Keratinocyte (primary cell): ENCODE measurements around the gene TTLL4.

Experiments used
- CTCF ChIP-seq, 3 experiments: IDR thresholded peaks in 1 of 3; conservative IDR thresholded peaks in 1 of 3; optimal IDR thresholded peaks in 1 of 3; 2 replicates in 2 of 3; 3 replicates in 1 of 3; pipeline versions ENCODE3 to v1.5.1; 2011; ENCODE audit warnings: low read length in 3 of 3, mild to moderate bottlenecking in 3 of 3, moderate library complexity in 2 of 3, control low read depth in 1 of 3, inconsistent platforms in 1 of 3; ENCODE audit not compliant: insufficient read depth in 2 of 3; ENCODE audit errors: extremely low read depth in 1 of 3
- EZH2 ChIP-seq: IDR thresholded peaks from one replicate; pipeline ENCODE4 v1.6.1; 2012; ENCODE audit warnings: inconsistent platforms, mild to moderate bottlenecking, low read length, moderate library complexity

DNA sequence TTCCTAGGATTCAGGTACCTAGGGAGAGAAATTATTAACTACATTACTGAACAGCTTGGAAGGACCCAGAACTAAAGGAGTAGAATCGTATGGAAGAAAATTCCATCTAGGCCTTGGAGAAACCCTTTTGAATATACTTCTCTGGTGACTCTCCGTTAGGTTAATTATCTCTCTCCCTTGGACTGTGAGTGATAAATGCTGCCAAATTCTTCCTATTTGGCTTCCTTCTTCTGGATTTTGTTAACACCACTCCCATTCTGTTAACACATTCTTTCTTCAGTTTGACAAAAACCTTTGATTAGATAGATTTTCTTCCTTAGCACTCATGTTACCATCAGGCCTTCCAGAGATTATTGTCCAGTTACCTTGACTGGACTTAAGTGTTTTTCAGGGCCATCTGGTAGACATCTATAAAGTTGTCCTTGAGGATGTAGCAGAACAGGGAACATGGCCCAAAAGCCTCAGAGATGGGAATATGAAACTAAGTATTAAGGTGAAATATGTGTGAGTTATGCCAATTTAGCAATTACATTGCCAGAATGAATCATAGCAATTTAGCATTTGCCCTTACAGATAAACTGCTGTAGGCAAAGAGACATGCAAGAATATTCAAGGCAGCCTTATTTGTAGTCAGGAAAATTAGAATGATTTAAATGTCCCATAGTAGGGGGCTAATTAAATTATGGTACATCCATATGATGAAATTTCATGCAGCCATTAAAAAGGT lies 78.1 kb downstream of the TTLL4 start:
- TF ChIP-seq CTCF (optimal IDR thresholded peaks at IDR 0.05 in 1 of 3, IDR thresholded peaks at IDR 0.05 in 1 of 3, conservative IDR thresholded peaks at IDR 0.05 in 1 of 3; ENCODE audit: extremely low read depth in 1 of 3, insufficient read depth in 2 of 3, low read length in 3 of 3) (no peak), EZH2 (no peak)
